Neuronal stem cell (in vitro differentiated cells): ENCODE data around the gene SLC22A1.

Experiments used
- DNase-seq: peaks from one replicate; pipeline ENCODE4 v3.0.0-alpha.2; 2013; ENCODE audit warnings: low spot score
- H2AFZ ChIP-seq: one replicate; pipeline ENCODE4 v1.6.1; 2013; ENCODE audit warnings: mild to moderate bottlenecking, low read length, inconsistent platforms
- H2AK5ac ChIP-seq: 2 replicates; pipeline ENCODE4 v1.6.1; 2013; ENCODE audit warnings: low read depth, mild to moderate bottlenecking, inconsistent platforms, low read length, moderate library complexity, mixed read lengths
- H2BK120ac ChIP-seq: 2 replicates; pipeline ENCODE4 v1.6.1; 2013; ENCODE audit warnings: low read depth, mild to moderate bottlenecking, inconsistent platforms, low read length, moderate library complexity, mixed read lengths
- H2BK12ac ChIP-seq: one replicate; pipeline ENCODE4 v1.6.1; 2013; ENCODE audit warnings: low read length, inconsistent platforms
- H2BK15ac ChIP-seq: 2 replicates; pipeline ENCODE4 v1.6.1; 2013; ENCODE audit warnings: mild to moderate bottlenecking, low read length, inconsistent platforms, mixed read lengths
- H2BK5ac ChIP-seq: one replicate; pipeline ENCODE4 v1.6.1; 2013; ENCODE audit warnings: inconsistent platforms, mild to moderate bottlenecking, low read length, moderate library complexity
- H3K14ac ChIP-seq: one replicate; pipeline ENCODE4 v1.6.1; 2013; ENCODE audit warnings: low read length, inconsistent platforms
- H3K18ac ChIP-seq: 2 replicates; pipeline ENCODE4 v1.6.1; 2013; ENCODE audit warnings: low read length, inconsistent platforms
- H3K23ac ChIP-seq: 2 replicates; pipeline ENCODE4 v1.6.1; 2013; ENCODE audit warnings: low read depth, mild to moderate bottlenecking, mixed read lengths, low read length, inconsistent platforms; ENCODE audit not compliant: poor library complexity
- H3K27ac ChIP-seq: replicated peaks from 3 replicates; pipeline ENCODE4 v1.5.1; 2013; ENCODE audit warnings: low read length, inconsistent platforms
- H3K27me3 ChIP-seq, 3 experiments: 2 replicates each; pipeline ENCODE4 v1.6.1; 2013; ENCODE audit warnings: low read length in 3 of 3, mild to moderate bottlenecking in 2 of 3, inconsistent platforms in 1 of 3, low read depth in 1 of 3, mixed read lengths in 1 of 3, moderate library complexity in 1 of 3; ENCODE audit not compliant: control insufficient read depth in 3 of 3, insufficient read depth in 3 of 3
- H3K36me3 ChIP-seq, 2 donors: replicated peaks in 1 of 2; 2 replicates each; pipeline ENCODE4 v1.6.1; 2013; ENCODE audit warnings: low read length in 2 of 2; ENCODE audit not compliant: control insufficient read depth in 2 of 2, insufficient read depth in 2 of 2
- H3K4ac ChIP-seq: 2 replicates; pipeline ENCODE4 v1.6.1; 2013; ENCODE audit warnings: inconsistent platforms, mild to moderate bottlenecking, low read length, moderate library complexity
- H3K4me1 ChIP-seq, 2 donors: 1 replicate in 1 of 2; 2 replicates in 1 of 2; pipeline ENCODE4 v1.6.1; 2013; ENCODE audit warnings: low read length in 2 of 2, low read depth in 1 of 2; ENCODE audit not compliant: control insufficient read depth in 2 of 2, insufficient read depth in 1 of 2
- H3K4me2 ChIP-seq: one replicate; pipeline ENCODE4 v1.6.1; 2013; ENCODE audit warnings: mild to moderate bottlenecking, low read length, inconsistent platforms; ENCODE audit not compliant: insufficient read depth, poor library complexity, severe bottlenecking
- H3K4me3 ChIP-seq, 2 donors: 2 replicates each; pipeline ENCODE4 v1.5.1; 2013; ENCODE audit warnings: low read length in 2 of 2, mild to moderate bottlenecking in 2 of 2, inconsistent platforms in 1 of 2, moderate library complexity in 1 of 2
- H3K79me1 ChIP-seq: one replicate; pipeline ENCODE4 v1.6.1; 2013; ENCODE audit warnings: low read depth, mild to moderate bottlenecking, inconsistent platforms, low read length, moderate library complexity
- H3K9ac ChIP-seq: one replicate; pipeline ENCODE4 v1.6.1; 2013; ENCODE audit warnings: mild to moderate bottlenecking, low read depth, low read length, inconsistent platforms; ENCODE audit not compliant: poor library complexity
- H3K9me3 ChIP-seq, 2 donors: replicated peaks in 1 of 2; 2 replicates each; pipeline versions ENCODE3 to v1.6.1; 2013; ENCODE audit warnings: low read length in 2 of 2, mild to moderate bottlenecking in 2 of 2, inconsistent platforms in 1 of 2, low read depth in 1 of 2, mixed read lengths in 1 of 2, moderate library complexity in 1 of 2; ENCODE audit not compliant: control insufficient read depth in 2 of 2, insufficient read depth in 1 of 2
- H4K8ac ChIP-seq: one replicate; pipeline ENCODE4 v1.6.1; 2013; ENCODE audit warnings: low read depth, mild to moderate bottlenecking, inconsistent platforms, low read length, moderate library complexity
- H4K91ac ChIP-seq: one replicate; pipeline ENCODE4 v1.6.1; 2013; ENCODE audit warnings: low read length, low read depth, mild to moderate bottlenecking, inconsistent platforms; ENCODE audit not compliant: poor library complexity
- WGBS, 2 donors: extraction: QIAGEN DNeasy Blood & Tissue Kit; methylation state at CpG; one replicate each; pipeline ENCODE4 v1.1.7; 2013; ENCODE audit warnings: missing lambda C conversion rate in 2 of 2, mixed read lengths in 1 of 2; ENCODE audit not compliant: insufficient read length in 2 of 2, insufficient replicate concordance in 1 of 2; ENCODE audit errors: extremely low coverage in 2 of 2; 5-methylcytosine and 5-hydroxymethylcytosine counted together

Gene SLC22A1

DNA sequence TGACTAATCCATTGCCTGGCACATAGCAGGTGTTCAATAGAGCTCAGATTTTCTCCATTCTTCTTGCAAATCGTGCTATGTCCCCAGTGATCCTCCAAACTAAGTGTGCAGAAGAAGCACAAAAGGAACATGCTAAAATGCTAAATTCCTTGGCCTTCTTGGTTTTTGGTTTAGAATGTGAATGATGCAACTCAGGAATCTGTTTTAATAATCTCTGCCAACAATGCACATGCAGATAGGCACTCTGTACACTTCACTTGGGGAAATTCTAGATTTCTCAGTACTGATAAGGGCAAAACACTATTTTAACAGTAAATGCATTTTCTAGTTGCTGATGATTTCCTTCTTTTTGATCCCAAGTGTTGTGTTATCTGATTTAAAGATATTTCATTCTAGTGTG lies 35.2 kb downstream of the SLC22A1 start:
- Histone ChIP-seq H2BK12ac (no peak overlapping the region), H2BK15ac (no peak overlapping the region), H3K27ac (no peak overlapping the region), H3K9ac (no peak overlapping the region), H3K4ac (no peak overlapping the region), H3K36me3 (no peaks in the 10 kb centered on the region), H4K8ac (no peak overlapping the region), H3K4me1 (peaks cover 5 to 6% of the 10 kb centered on the region in 2 donors), H2BK5ac (no peak overlapping the region), H3K27me3 (no peaks in the 10 kb centered on the region), H4K91ac (no peak overlapping the region), H3K4me2 (no peak overlapping the region), H3K18ac (no peak overlapping the region), H3K79me1 (no peaks in the 10 kb centered on the region), H2AFZ (no peak overlapping the region), H3K23ac (no peak overlapping the region), H3K4me3 (no peak overlapping the region), H3K14ac (no peak overlapping the region), H2AK5ac (no peak overlapping the region), H3K9me3 (peaks cover 2 to 3% of the 10 kb centered on the region in 2 donors), H2BK120ac (no peak overlapping the region)
- DNase-seq, result no peak
- no CpG with 5 or more reads among the region's 1 CpG for WGBS, 2 donors

DNA sequence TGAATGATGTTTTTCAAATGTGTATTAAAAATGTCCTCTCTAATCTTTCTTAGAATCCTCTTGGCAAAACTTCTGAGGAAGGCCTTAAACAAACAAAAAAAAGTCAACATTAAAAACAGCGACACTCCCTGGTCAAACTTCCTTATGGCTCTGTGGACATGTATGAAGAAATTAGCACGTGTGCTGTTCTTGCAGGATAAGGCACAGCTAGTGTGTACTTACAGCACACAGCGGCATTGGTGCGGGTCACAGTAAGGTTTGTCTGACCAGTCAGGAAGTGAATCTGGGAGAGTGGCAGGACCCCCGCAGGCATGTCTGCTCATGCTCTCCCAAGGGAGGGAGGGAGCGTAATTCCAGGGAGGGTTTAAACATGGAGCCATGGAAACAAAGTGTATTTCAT lies 38.8 kb downstream of the SLC22A1 start:
- no peak overlapping the region for H3K27ac ChIP-seq
- no peaks in the 10 kb centered on the region for H3K9me3 ChIP-seq
- H3K9ac ChIP-seq, result no peak overlapping the region
- H4K91ac ChIP-seq, result no peak overlapping the region
- H3K79me1 ChIP-seq, result no peaks in the 10 kb centered on the region
- H4K8ac ChIP-seq, result no peak overlapping the region
- H3K27me3 ChIP-seq, result no peaks in the 10 kb centered on the region
- H3K4me3 ChIP-seq, result no peak overlapping the region
- no peaks in the 10 kb centered on the region for H3K36me3 ChIP-seq
- WGBS, 2 donors, result no CpG with 5 or more reads among the region's 6 CpGs
- no peak overlapping the region for H2AK5ac ChIP-seq
- H3K4ac ChIP-seq, result no peak overlapping the region
- H3K23ac ChIP-seq, result no peak overlapping the region
- H2AFZ ChIP-seq, result peak overlapping the region; percentile 76
- no peak overlapping the region for H2BK15ac ChIP-seq
- H2BK120ac ChIP-seq, result no peak overlapping the region
- H3K4me1 ChIP-seq, result peaks cover 6 to 7% of the 10 kb centered on the region in 2 donors
- H3K4me2 ChIP-seq, result no peak overlapping the region
- no peak overlapping the region for H2BK5ac ChIP-seq
- H3K14ac ChIP-seq, result no peak overlapping the region
- DNase-seq, result no peak
- no peak overlapping the region for H2BK12ac ChIP-seq
- no peak overlapping the region for H3K18ac ChIP-seq

DNA sequence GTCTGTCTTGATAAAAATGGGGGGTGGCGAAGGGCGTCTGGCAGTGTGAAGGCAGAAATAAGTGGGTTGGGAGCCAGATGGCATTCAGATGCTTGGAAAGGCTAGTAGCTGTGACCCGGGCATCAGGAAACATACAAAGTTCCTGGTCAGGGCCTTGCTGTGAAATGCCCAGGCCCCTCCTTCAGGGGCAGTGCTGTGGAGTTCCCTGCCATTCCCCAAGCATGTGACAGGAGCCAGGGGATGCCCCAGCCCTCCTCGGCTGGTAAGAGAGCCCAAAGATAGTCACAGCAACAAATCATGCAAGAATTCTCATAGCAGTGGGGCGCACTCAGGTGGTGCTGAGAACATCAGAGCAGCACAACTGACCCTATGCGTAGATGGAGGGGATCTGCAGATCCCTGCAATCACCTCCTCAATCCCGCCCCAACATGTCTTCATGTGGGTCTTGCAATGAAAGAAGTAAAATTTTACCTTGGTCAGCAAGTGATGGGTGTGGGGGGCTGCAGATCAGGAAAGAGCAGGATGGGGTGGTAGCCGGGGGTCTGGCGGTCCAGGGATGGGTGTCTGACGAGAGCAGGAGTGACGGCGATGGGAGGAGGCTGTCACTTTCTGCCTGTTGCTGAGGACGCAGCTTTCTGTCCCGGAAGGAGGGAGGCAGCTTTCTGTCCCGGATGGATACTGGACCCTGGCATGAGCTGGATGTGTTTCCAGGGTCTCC lies 39.5 kb downstream of the SLC22A1 start:
- H3K4ac ChIP-seq, result no peak overlapping the region

DNA sequence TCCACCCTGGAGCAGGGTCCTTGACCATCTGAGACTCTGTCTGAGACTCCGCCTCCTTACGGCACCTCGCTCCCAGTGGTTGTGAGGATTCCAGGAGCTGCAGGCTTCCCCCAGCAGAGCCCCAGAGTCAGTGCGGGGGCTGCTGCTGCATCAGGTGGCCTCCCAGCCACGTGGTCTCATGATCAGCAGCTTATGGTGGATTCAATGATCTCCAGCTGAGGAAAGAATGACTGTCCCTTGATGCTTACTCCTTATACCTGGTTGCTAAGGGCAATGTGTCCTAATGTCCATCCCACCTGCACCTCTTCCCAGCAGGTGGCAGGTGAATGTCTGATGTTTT lies 40.0 kb downstream of the SLC22A1 start:
- Histone ChIP-seq H2BK5ac (no peak overlapping the region), H3K4ac (no peak overlapping the region), H2AK5ac (no peak overlapping the region), H3K27ac (no peak overlapping the region), H2BK15ac (no peak overlapping the region), H3K79me1 (no peaks in the 10 kb centered on the region), H3K9me3 (no peaks in the 10 kb centered on the region), H3K4me1 (peaks cover 6 to 7% of the 10 kb centered on the region in 2 donors), H3K14ac (peak overlapping the region; percentile 83), H3K4me2 (no peak overlapping the region), H3K23ac (no peak overlapping the region), H3K18ac (peak overlapping the region; percentile 84), H2BK120ac (no peak overlapping the region), H3K36me3 (no peaks in the 10 kb centered on the region), H2BK12ac (no peak overlapping the region), H3K9ac (no peak overlapping the region), H2AFZ (no peak overlapping the region), H4K8ac (no peak overlapping the region), H3K27me3 (no peaks in the 10 kb centered on the region), H3K4me3 (peak overlapping the region in 1 of 2 donors; percentile 30), H4K91ac (peak overlapping the region; percentile 39)
- DNase-seq, result no peak
- no CpG with 5 or more reads among the region's 5 CpGs for WGBS, 2 donors

More for the DNA sequence above, 39.5 kb downstream of the SLC22A1 start:
- Histone ChIP-seq H2AK5ac (no peak overlapping the region), H4K91ac (no peak overlapping the region), H3K79me1 (no peaks in the 10 kb centered on the region), H2BK12ac (no peak overlapping the region), H2BK5ac (no peak overlapping the region), H3K36me3 (no peaks in the 10 kb centered on the region), H3K4me1 (peaks cover 6 to 7% of the 10 kb centered on the region in 2 donors), H4K8ac (no peak overlapping the region), H2AFZ (peak overlapping the region; percentile 76), H3K18ac (peak overlapping the region; percentile 84), H3K27me3 (no peaks in the 10 kb centered on the region), H3K27ac (no peak overlapping the region), H2BK15ac (peak overlapping the region; percentile 1), H3K4me3 (peak overlapping the region in 1 of 2 donors; percentile 30), H3K9me3 (no peaks in the 10 kb centered on the region), H3K4me2 (no peak overlapping the region), H3K9ac (no peak overlapping the region), H2BK120ac (no peak overlapping the region), H3K14ac (no peak overlapping the region), H3K23ac (no peak overlapping the region)
- no peak for DNase-seq
- WGBS, 2 donors, result no CpG with 5 or more reads among the region's 15 CpGs
